Embryonic facial prominence (tissue), 1 donor: Measurements from ENCODE around the gene GYPB.
"Not testable (repeated sequence)": the region's sequence is repeated elsewhere in the genome, so short reads cannot be mapped to it uniquely, and the experiment has no call there.

Experiments
- DNase-seq: peaks from one replicate; pipeline ENCODE4 v3.0.0-alpha.2; 2016; ENCODE audit errors: extremely low spot score

The GYPB gene

DNA sequence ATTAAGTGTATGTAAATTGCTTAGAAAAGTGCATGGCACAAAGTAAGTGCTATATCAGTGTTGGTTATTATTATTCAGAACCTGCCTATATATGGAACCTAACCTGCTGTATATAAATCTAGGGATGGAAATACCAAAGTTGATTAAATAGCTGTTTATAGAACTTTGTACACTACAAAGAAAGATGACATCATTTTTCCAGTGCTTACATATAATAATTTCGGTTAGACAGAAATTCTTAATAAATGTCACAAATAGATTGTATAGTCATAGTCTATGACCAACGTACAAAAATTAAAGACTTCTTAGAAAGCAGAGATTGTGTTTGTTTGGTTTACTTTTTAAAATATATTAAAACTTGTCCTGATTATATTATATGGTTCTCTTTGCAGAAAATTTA, 4.4 kb downstream of the GYPB start:
- no peak for DNase-seq

DNA sequence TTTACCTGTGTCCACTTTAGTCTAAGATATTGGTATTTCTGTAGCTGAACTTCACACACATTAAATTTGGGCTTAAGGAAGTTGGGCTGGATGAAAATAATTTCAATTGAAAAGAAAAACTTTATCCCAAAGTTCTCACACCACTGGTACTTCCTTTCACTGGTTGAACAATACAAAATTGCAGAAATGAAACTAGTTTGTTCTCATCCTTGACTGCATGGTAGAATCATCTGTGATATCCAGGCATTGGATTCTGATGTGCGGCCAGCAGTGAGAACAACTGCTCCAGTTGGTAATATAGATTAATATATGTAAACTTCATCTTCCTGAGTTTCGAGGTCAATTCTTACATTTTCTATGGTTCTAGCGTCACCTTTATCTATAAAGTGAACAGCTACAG, 10.6 kb downstream of the GYPB start:
- DNase-seq = not testable (repeated sequence)

DNA sequence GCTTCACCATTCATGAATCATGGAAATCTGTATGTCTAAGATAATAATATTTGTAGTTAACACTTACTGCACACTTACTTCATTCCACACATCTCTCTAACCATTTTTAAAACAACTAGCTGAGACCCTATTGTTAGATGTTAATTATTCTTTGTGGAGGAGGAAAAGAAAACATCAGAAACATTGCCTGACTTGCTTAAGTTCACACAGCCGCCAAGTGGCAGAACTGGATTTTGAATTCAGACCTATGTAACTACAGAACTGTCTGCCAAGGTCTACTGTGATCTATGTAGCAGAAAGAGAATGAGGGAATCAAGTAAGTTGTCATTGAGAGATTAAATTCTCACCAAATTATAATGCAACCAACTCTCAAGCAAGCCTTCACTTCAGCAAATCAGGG, 11.2 kb downstream of the GYPB start:
- DNase-seq = not testable (repeated sequence)

DNA sequence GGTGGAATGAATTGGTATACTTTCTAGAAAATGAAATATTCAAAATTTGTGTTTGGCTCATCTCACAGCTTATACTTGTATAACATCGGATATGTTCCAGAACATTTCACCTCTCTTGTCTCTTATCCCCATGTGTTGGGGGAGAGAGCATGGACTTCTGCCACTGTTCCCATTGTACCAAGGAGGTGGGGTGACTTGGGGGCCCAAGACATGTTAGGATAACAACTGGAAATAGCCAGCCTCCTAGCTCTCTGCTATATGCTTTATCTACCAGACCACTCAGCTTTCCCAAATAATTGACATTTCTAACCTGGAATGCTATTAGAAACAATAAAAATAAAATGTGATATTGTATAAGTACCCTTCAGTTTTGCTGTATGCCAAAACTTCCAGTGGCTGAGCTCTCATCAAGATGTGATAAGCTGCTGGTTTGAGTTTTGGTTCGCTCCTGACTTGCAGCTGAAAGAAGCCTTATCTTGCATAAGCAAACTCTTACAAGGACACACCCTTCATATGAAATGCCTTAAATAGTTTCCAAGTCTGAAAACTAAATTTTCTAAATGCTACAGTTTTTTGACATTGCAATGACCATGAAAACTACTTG, 12.9 kb downstream of the GYPB start:
- not testable (repeated sequence) for DNase-seq

DNA sequence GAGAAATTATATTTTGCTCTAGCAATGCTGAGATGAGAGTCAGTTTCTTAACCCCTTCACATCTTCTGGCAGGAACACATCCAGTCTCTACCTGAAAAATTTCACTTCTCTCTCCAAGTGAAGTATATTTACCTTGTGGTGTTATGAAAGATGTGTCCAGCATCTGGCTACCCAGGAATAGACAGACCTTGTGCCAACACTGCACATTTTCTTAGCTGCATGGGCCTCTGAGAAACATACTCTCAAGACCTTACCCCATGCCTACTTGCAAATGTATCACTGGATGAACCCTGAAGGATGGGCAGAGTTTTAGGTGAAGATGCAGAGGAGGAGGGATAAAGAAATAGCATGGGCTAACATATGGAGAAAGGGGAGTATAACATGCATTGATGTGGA, 13.6 kb downstream of the GYPB start:
- not testable (repeated sequence) for DNase-seq

DNA sequence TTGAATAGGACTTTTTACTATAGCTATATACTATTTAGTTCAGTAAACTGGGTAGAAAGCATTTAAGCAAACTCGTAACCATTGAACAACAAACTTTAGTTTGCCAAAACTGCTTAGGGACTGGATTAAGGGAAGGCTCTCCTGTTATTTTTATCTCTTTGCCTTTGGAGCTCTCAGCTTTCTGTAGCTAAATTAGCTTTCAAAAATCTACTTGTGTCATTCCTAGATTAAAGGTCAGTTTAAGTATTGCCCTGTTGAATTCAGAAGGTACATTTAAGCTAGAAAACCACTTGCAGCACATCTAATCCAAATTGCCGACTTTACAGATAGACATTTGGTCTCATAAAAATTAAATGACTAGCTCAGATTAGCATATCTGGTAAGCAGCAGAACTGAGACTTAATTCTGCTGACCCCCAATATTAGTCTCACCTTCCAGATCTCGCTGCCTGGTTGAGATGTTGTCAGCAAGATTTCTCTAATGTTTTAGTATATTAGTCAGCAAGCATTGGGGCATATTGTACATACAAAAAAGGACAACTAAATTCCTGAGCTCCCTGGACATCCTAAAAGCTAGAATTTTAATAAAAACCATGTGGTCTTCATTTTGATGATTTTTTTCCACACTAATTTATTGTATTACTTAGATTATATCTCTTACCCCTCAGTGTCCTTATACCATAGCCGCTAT, 14.2 kb downstream of the GYPB start:
- DNase-seq = not testable (repeated sequence)

DNA sequence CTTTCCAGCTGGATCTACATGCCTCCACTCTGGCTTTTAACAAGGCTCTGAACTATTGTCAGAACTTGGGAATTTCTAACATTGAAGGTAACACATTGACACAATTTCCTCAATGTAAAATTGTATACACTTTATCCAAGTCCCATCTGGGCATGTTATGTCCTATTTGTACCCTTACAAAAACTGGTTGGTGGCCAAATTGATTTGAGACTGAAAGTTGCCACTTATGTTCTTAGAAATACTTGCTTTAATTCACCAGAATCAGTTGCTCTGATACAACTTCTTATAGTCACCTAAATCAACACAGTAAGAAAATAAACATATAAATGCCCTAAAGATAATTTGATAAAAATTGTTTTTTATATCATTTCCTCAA, 15.3 kb downstream of the GYPB start:
- DNase-seq = not testable (repeated sequence)

DNA sequence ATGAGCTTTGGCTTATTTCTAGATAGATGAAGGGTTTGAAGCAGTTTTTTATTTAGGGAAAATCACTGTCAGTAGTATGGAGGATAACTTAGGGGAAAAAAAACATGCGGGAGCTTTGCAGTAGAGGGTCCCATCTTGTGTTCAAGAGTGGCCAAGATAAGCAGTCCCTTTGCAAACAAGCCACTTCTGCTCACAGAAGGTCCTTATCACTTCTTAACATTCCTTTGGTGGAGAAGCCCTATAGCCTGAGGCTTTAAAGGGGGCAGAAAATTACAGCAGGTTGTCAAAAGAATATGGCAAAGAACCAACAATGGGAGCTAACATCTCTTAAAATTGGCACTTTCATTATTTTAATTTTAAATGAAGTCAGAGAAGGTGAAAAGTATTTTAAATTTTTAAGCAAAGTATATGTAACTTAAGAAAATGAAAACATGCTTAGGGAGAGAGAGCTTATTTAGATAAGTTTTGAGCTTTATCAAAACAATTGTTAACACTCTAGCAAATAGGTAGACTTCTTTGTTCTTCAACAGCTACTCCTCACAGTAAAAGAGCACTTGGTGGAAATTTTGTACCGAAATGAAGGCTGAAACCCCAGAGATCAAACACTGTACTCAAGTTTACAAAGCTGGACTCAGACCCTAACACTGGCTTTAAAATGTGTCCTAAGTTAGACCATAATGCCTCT, 15.8 kb downstream of the GYPB start:
- not testable (repeated sequence) for DNase-seq

DNA sequence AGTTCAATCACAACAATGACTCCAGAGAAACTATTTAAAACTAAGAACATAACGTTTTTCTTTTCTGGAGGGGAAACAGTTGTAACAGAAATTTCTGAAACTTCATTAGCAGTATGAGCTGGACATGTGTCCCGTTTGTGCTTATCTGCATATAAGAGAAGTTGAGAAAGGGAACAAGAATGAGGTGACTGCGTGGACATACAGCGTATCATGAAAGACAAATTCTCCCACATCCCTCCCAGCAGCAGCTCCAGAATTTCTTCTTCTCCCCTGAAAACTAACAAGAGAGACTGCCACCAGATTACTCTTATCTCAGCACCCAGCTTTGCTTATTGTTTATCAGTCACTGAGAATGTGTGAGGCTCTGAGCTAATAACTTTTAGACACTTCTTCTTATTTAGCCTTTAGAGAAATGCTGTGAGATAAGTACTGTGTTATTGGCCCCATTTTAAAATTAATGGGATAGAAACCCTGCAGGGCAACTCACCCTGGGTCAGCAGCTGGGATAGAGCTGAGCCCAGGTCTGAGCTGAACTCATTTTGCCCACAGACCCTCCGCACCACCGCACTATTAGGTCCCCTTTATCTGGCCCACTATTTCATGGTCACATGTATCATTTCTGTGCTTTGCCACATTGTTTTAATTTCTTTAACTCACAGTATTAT, 18.7 kb downstream of the GYPB start:
- DNase-seq = not testable (repeated sequence)

DNA sequence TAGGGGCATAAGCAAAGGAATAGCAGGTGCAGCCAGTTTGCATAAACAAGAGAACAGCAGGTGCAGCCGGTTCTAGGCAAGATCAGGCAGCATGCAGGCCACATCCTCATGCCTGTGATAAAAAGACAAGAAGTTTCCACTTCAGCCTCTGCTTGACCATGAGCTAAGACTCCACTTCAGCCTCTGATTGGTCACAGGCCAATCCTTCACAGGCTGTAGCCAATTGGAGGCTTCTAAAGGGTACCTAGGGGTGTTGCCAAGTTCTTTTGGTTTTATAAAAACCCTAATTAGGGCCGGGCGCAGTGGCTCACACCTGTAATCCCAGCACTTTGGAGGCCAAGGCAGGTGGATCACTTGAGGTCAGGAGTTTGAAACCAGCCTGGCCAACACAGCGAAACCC, 23.0 kb downstream of the GYPB start:
- not testable (repeated sequence) for DNase-seq

DNA sequence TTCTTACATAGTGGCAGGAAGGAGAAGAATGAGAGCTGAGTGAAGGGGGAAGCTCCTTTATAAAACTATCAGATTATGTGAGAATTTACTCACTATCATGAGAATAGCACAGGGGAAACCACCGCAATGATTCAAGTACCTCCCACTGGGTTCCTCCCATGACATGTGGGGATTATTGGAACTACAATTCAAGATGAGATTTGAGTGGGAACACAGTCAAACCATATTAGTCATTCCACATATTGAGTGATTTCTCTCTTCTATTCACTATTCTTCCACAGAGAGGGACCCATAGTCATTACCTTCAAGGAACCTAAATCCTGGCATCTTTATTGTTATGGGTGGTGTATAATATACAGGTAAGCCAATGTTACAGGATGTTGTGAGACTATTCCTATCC, 27.4 kb downstream of the GYPB start:
- not testable (repeated sequence) for DNase-seq

DNA sequence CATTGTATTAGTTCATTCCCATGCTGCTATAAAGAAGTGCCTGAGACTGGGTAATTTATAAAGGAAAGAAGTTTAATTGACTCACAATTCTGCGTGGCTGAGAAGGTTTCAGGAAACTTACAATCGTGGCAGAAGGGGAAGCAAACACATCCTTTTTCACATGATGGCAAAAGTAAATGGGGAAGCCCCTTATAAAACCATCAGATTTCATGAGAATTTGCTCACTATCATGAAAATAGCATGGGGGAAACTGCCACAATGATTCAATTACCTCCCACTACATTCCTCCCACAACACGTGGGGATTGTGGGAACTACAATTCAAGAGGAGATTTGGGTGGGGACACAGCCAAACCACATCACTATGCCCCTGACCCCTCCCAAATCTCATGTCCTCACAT, 28.5 kb downstream of the GYPB start:
- DNase-seq = not testable (repeated sequence)

DNA sequence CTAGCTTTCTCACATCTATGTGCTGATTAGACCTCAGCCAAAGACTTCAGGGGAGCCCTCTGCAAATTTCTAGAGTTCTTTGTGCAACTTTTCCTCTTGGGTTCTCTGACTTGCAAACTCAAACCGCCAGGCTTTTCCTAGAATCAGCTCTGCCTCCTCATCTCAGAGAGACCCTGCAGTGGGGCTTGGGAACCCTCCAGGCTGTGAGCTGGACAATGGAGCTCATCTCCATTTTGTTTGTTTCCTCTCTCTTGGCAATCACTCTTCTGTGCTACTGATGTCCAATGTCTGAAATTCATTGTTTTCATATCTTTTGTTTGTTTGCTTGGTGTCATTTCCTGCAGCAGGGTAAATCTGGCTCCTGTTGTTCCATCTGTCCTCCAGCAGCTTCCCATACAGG, 33.0 kb downstream of the GYPB start:
- DNase-seq = no peak

DNA sequence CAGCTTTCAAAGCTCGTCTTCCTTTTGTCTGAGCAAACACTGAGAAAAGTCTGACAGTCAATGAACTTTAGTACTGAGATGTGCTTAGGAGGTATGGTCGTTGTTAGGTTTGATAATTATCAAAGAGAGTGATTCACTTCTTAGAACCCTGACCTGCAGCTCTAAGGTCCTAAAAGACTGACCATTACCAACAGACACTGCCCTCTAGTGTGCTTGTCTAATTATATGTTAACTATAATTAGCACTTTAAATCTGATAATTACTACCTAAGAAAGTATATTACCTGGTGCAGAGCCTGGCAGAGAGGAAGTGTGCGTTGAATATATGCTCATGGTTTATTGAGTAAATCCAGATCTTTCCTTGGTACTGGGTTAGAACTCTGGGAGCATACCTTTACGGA, 38.4 kb downstream of the GYPB start:
- not testable (repeated sequence) for DNase-seq

DNA sequence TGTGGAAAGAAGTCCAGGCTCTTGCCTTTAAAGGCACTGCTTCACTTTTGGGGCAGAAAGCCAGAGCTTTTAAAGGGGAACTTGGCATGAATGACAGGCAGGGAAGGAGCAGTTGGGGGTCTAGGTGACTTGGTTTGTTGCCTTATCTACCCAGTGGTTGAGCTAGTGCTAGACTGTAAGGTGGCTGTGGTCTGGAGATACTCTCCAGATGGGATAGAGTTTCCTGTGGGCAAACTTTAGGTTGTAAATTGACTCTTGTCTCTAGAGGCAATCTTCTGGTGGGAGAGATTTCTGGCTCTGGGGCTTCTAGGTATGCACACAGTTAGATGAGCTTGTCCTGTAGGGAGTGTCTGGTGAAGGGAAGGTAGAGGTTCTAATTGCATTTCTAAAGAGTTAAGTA, 43.7 kb downstream of the GYPB start:
- DNase-seq = not testable (repeated sequence)

DNA sequence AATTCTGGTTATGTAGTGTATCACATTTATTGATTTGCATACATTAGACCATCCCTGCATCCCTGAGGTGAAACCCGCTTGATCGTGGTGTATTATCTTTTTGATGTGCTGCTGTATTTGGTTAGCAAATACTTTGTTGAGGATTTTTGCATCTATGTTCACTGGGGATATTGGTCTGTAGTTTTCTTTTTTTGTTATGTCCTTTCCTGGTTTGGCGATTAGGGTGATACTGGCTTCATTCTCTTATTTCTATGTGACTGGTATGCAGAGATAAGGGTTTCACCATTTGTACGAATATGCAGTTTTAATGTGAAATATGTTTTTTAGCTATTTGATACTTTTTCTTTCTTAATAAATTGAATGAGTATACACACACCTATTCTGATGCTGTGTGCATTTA, 45.2 kb downstream of the GYPB start:
- not testable (repeated sequence) for DNase-seq

DNA sequence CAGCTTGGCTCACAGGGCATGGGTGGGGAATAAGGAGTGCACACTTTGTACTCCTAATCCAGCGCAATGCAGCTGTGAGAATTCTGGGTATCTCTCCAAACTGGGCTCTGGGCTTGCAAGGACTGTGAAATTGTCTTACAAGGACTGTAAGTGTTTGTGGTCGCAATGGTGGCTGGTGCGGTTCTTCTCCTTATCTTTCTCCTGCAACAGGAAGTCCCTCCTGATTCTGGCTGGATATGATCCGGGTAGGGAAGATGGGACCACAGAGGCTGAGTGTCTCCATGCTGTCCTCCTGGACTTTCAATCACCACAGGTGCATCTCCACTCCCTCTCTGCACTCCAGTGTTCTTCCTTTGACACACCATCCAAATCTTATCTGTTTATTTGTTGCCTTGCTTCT, 58.1 kb downstream of the GYPB start:
- no peak for DNase-seq

DNA sequence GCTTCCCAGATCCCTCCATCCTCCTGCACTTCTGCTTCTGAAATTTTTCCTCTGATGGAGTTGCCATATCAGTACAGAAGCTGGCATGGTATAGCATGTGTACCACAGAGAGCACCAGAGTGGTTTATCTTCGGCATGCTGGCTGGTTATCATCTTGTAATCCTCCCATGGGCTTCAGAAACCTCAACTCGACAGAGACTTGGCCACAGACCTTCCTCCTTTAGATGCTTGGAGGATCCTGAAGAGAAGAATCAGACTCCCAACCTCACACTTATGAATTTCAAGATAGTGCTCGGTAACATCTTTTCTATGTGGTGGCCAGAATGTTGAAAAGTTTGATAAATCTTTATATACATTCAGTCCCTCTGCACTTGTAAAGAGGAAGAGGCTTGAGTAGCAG, 63.9 kb downstream of the GYPB start:
- DNase-seq = not testable (repeated sequence)

DNA sequence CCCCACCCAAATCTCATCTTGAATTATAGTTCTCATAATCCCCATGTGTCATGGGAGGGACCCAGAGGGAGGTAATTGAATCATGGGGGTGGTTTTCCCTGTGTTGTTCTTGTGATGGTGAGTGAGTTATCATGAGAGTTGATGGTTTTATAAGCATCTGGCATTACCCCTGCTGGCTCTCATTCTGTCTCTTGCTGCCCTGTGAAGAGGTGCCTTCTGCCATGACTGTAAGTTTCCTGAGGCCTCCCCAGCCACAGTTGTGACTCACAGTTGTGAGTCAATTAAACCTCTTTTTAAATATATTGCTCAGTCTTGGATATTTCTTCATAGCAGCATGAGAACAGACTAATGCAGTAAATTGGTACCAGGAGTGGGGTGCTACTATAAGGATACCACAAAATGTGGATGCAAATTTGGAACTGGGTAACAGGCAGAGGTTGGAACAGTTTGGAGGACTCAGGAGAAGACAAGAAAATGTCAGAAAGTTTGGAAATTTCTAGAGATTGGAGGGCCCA, 67.7 kb downstream of the GYPB start:
- not testable (repeated sequence) for DNase-seq

DNA sequence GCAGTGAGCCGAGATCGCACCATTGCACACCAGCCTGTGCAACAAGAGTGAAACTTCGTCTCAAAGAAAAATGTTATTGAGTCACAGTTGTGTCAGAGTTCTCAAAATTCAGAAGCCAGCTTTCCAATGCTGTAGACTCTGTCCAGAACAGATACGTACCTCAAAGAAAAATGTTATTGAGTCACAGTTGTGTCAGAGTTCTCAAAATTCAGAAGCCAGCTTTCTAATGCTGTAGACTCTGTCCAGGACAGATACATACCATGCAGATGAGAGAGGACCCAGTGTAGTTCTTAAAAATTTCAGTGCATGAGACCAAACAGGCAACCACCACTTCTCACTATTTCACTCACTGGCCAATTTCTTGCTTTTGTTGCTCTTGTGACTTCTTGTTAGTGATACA, 68.2 kb downstream of the GYPB start:
- not testable (repeated sequence) for DNase-seq

DNA sequence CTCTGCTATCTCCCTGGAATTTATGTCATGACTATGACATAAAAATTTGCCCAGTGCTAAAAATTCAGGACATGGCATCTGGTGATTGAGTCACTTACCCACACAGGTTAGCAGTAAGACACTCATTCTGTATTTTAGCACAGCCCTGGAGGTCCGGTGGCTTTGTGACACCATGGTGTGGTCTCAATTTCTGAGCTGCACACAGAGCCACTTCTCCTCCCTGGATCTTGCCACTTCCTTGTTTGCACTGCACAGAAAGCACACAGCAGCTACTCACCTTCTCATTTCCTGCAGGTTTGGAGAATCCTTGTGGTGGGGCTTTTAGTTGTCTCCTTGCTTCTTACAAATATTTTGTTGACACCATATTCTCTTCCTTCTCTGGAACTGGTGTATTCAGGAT, 69.0 kb downstream of the GYPB start:
- DNase-seq = not testable (repeated sequence)

DNA sequence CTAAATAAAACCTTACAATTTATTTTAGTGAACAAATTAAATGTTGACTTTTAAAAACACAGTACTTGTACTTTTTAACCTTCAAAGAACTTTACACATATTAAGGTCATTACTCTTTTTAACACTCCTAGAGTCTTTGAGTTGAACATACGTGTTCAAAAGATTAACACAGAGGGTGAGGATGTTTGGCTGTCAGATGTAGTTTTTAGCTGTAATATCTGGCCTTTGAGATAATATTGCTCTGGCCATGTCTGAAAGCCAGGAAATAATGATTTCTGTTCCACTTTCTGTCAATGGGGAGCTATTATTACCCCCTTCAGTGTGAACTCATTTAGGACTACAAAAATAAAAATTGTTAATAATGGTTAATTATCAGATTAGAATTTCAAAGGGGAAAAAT, 71.7 kb downstream of the GYPB start:
- not testable (repeated sequence) for DNase-seq
